ENCODE results near the gene RETSAT. TPM values are rescaled to one million over a fixed set of nuclear protein-coding genes. Genes with fewer than 3 reads are reported as not detected.

Gene RETSAT
- 39.8 TPM for total RNA-seq
- long read RNA-seq, transcript RETSAT-201 (11 exons, 3,100 nt) = major isoform, 22 of 33 reads
- long read RNA-seq, partial matches to known transcripts = 8 of 33 reads
- long read RNA-seq, other reads (novel, unspliced or antisense) = 3 of 33 reads

DNA sequence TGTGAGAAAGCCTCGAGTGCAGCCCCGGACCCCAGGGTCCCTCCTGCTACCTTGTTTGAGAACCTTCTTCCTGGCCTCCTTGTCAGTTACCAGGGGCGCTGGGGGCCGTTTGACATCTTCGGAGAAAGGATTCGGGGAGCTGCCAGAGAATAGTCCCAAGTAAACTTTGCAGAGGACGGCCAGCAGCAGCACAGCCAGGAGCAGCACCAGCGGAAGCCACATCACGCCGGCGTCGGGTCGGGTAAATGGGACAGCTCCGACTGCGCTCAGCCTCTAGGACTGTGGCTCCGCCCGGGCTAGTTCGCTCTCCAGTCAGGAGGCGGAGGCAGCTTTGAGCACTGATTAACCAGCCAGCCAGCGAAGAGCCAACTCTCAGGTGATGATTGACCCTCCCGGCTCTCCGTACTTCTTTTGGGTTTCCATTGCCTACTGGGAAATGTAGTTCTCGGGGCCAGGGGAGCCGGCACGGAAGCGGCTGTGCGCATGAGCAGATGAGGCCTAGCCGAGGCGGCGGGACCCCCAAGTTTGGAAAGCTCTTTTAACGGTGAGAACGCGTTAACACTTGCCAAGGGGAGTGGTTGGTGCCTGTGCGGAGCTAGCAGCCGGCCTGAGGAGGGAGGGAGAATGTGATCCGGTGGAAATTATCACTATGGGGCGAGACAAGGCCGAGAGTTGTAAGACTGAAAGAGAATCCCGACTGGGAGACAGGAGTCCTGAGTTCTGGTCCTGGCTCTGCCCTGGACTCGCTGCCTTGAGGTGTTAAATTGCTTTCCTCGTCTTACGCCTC is at the start of gene RETSAT, which contains the start of gene ELMOD3:
Gene RETSAT, minus strand, starts transcription at position 243 of the 787 bp plus-strand sequence. Its CDS starts 21 bp downstream, at position 222.
Gene ELMOD3, plus strand, starts transcription at position 484 of the 787 bp plus-strand sequence. CDS start 2,430 bp downstream, outside the sequence.
- intact Hi-C loops (cut with DNase I) = no loop called here
- ATAC-seq (ENCODE audit: poor library complexity) (peak; percentile 97), DNase-seq (peak; percentile 97)

- ATAC-seq (ENCODE audit: poor library complexity) (no peak), DNase-seq (no peak)
- intact Hi-C loops (cut with DNase I) = no loop called here
Observed at GRCh38 chr2:85401844-85402243, 47.5 kb upstream of the RETSAT start.

- ATAC-seq (ENCODE audit: poor library complexity) (no peak), DNase-seq (no peak)
- intact Hi-C loops (cut with DNase I) = no loop called here
Observed at GRCh38 chr2:85401464-85401805, 47.1 kb upstream of the RETSAT start.

GRCh38 chr2:85400541-85401463 is 46.5 kb upstream of the RETSAT start:
- DNase-seq = no peak
- intact Hi-C loops (cut with DNase I) = no loop called here
- no peak for ATAC-seq (ENCODE audit: poor library complexity)

- ATAC-seq (ENCODE audit: poor library complexity) = no peak
- intact Hi-C loops (cut with DNase I) = no loop called here
- no peak for DNase-seq
Observed at GRCh38 chr2:85400023-85400422, 45.7 kb upstream of the RETSAT start.

GRCh38 chr2:85399183-85399455 is 44.8 kb upstream of the RETSAT start:
- no peak for DNase-seq
- intact Hi-C loops (cut with DNase I) = no loop called here
- no peak for ATAC-seq (ENCODE audit: poor library complexity)

DNA sequence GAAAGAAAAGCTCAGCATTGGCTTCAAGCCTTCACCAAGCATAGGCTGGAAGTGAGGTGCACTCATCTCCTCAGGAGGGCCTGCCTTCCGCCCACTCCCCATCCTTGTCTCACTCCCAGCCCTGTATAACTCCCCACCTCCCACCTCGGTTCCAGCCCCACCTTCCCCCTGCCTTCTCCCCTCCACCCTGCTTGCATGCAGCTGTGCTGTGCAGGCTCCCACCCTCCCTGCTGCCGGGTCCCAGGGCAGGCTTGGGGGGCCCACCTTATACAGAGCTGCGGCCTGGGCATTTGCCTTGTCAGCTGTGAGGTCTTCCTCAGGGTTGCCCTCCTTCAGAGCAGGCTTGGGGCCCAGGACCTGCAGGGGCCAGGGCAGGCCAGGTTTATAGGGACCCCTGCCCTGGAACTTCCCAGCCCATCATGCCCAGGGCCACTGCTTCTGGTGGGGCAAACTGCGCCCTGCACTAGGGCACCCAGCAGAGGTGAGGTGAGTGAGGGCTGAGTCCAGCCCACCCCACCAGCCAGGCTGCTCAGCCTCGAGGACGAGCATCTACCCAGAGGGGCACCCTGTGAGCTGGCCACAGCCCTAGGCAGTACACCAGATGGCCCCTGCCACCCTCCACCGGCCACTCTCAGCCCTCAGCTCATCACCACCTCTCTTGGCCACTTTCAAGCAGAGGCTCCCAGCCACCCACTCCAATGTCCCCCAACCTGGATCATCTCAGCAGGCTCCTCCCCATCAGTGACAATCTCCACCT is 44.3 kb upstream of the RETSAT start:
- no peak for ATAC-seq (ENCODE audit: poor library complexity)
- intact Hi-C loops (cut with DNase I) = no loop called here

GRCh38 chr2:85397925-85398331 is 43.6 kb upstream of the RETSAT start:
- DNase-seq (no peak), ATAC-seq (ENCODE audit: poor library complexity) (no peak)
- intact Hi-C loops (cut with DNase I) = no loop called here

More for the DNA sequence above, 44.3 kb upstream of the RETSAT start:
- no peak for DNase-seq

DNA sequence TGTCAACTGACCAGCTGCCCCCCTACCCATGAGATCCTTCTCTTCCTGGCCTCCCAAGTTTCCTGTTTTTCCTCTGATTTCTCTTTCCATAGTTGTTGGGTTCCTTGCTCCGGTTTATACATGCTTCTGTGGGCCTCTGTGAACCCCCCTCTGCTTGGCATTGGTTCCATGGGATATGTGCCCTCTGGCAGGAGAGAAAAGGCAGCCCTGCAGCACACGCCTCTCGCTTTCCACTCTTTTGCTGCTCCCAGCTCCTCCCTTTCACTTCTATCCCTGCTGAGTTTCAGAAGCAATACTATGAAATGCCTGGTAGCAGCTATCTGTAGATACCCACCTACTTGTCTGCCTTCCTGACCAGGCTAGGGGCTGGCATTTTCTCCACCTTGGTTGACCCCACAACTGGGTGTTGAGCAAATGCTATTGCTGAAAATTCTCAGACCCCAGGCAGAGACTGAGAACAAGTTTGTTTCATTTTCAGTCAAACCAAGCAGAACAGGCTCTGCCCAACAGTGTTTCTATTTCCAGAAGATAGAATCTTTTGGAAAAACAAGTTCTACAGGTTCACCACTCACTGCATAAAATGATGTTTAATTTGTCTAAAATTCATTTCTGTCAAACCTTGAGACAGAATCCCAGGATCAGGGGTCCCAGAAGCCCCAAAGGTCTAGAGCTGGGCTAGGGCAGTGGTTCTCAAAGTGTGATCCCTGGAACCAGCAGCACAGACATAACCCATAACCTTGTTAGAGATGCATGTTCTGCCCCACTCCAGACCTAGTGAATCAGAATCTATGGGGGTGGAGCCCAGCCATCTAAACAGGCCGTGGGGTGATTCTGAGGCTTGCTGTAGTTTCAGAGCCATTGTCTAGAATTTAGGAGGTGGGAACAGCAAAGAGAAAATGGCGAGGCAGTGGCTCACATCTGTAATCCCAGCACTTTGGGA is 42.5 kb upstream of the RETSAT start:
- DNase-seq = no peak
- ATAC-seq (ENCODE audit: poor library complexity) = no peak
- intact Hi-C loops (cut with DNase I) = no loop called here

DNA sequence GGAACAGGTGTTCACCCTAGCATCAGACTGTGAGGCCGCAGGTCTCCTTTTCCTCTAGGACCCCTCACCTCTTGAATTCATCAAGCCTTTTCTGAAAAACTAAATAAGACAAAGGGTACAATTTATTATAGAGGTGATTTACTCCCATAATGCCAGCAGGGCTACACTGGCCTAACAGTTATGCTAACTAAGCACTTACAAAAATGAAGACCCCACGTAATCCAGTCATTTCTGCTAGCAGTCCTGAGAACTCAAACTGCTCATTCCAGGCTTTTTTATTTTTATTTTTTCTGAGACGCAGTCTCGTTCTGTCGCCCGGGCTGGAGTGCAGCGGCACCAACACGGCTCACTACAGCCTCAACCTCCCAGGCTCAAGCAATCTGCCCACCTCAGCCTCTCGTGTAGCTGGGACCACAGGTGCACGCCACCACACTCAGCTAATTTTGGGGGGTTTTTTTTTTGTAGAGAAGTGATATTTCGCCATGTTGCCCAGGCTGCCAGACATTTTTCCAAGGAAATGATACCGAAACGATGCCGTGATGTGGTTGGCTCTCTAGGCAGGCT is 41.7 kb upstream of the RETSAT start:
- DNase-seq (no peak), ATAC-seq (ENCODE audit: poor library complexity) (no peak)
- intact Hi-C loops (cut with DNase I) = no loop called here

GRCh38 chr2:85394976-85395375 is 40.6 kb upstream of the RETSAT start:
- ATAC-seq (ENCODE audit: poor library complexity) = no peak
- intact Hi-C loops (cut with DNase I) = no loop called here

GRCh38 chr2:85394261-85394681 is 39.9 kb upstream of the RETSAT start:
- intact Hi-C loops (cut with DNase I) = no loop called here
- ATAC-seq (ENCODE audit: poor library complexity) = peak; percentile 8

More at GRCh38 chr2:85394976-85395375, 40.6 kb upstream of the RETSAT start:
- DNase-seq = no peak

GRCh38 chr2:85393836-85394235 is 39.5 kb upstream of the RETSAT start:
- DNase-seq (no peak), ATAC-seq (ENCODE audit: poor library complexity) (no peak)
- intact Hi-C loops (cut with DNase I) = no loop called here

More at GRCh38 chr2:85394261-85394681, 39.9 kb upstream of the RETSAT start:
- no peak for DNase-seq

DNA sequence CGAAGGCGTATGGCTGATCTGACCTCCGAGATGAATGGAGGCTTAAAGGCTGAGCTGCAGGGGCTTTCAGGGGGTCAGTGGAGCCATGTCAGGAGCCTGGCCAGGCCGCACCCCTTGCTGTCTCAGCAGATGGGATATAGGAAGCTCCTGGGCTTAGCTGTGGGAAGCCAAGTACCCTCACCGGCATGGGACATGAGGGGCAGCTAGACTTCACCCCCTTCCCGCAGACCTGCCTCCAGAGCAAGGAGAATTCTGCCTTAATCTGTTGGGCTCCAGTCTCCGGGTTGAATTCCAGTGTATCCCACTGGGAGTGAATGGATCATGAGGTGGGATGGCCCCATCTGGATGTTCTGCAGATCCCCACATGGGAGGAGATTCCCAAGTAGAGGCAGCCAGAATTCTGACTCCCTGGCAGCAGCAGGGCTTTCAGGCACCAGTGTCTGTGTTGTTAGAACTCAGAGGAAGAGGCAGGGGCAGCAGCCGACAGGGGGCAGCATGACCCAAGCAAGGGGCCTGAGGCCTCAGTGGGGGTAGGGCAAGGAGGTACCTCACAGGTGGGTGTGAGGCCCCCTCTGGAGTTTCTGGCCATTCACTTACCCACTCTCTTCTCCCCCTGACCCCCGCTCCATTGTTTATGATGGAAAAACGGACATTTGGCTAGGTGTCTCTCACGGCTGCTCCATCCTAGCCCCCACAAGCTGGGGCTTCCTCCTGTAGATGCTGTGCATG is 36.8 kb upstream of the RETSAT start:
- ATAC-seq (ENCODE audit: poor library complexity) = peak; percentile 70
- DNase-seq = peak; percentile 81
- intact Hi-C loops (cut with DNase I) = no loop called here

DNA sequence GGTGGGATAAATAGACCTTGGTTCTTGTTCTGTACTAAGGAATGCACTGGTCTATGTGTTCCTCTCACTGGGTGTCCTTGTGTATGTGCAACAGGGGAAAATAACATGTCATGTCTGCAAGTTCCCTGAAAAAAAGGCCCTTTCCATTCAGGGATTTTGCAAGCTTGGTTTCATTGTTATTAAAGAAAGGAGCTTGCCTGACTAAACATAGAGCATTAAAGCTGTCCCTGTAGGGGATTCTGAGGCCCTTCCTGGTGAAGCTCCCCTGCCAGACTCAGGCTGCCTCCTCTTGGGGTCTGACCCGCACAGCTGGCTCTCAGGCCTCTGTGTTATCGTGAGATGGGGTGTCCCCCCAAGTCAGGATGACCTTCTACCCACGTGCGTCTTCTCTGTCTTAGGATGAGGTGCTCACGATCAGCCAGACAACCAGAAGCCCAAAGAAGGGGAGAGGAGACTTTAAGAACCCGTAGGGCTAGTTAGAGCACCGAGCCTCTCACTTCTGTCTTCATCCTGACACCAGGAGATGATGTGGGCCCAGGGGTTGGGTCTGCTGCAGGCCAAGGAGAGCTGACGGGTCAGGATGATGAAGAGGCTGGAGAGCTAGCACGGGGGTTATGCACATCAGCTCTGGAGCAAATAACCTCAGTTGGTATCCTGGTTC is 34.7 kb upstream of the RETSAT start:
- intact Hi-C loops (cut with DNase I) = no loop called here
- no peak for ATAC-seq (ENCODE audit: poor library complexity)
- DNase-seq = no peak

- DNase-seq (no peak), ATAC-seq (ENCODE audit: poor library complexity) (no peak)
- intact Hi-C loops (cut with DNase I) = no loop called here
Observed at GRCh38 chr2:85387754-85388153, 33.4 kb upstream of the RETSAT start.
